WTC11 (cell line): Measurements from ENCODE around the gene CEP104. TPM values are rescaled to one million over a fixed set of nuclear protein-coding genes. Genes with fewer than 3 reads are reported as not detected.

Source experiments
- ATAC-seq: fragments of 200-7000 bp; cut with Tn5 transposase; 2 replicates; pipeline ENCODE4 v1.10.0; 2021; ENCODE audit warnings: mild to moderate bottlenecking, moderate library complexity
- CTCF ChIA-PET: fragments of 300-600 bp; sonication (Branson Sonifier 250); formaldehyde crosslinking; loops from one replicate; lab custom pipeline; 2021; ENCODE audit warnings: antibody characterized with exemption; lab: Charles Lee
- POLR2A ChIA-PET: fragments of 350-600 bp; sonication (Branson Sonifier 250); formaldehyde crosslinking; loops from one replicate; lab custom pipeline; 2021; ENCODE audit warnings: antibody characterized with exemption; lab: Charles Lee
- DNase-seq: peaks from one replicate; pipeline ENCODE4 v3.0.0; 2021; ENCODE audit warnings: low spot score
- H3K27ac Mint-ChIP-seq: 2 replicates; pipeline ENCODE4 v1.8.0; 2021; ENCODE audit warnings: mixed read lengths
- H3K27me3 Mint-ChIP-seq: 2 replicates; pipeline ENCODE4 v1.8.0; 2021; ENCODE audit warnings: low read depth, mild to moderate bottlenecking, moderate library complexity, mixed read lengths
- H3K36me3 Mint-ChIP-seq: 2 replicates; pipeline ENCODE4 v1.8.0; 2021; ENCODE audit warnings: mixed read lengths
- H3K4me1 Mint-ChIP-seq: 2 replicates; pipeline ENCODE4 v1.8.0; 2022; ENCODE audit warnings: mixed read lengths
- H3K4me3 Mint-ChIP-seq: 2 replicates; pipeline ENCODE4 v1.8.0; 2021; ENCODE audit warnings: mild to moderate bottlenecking, moderate library complexity, mixed read lengths
- H3K9me3 Mint-ChIP-seq: 2 replicates; pipeline ENCODE4 v1.8.0; 2021; ENCODE audit warnings: mixed read lengths
- AFF4 ChIP-seq: sonication (generic); formaldehyde crosslinking; IDR thresholded peaks from 2 replicates; pipeline ENCODE4 v1.8.1; 2023; ENCODE audit warnings: mild to moderate bottlenecking, missing genetic modification reagents, borderline replicate concordance
- CBFB ChIP-seq: sonication (generic); formaldehyde crosslinking; IDR thresholded peaks from 2 replicates; pipeline ENCODE4 v1.8.1; 2022; ENCODE audit warnings: mild to moderate bottlenecking, low read depth, missing genetic modification reagents
- E2F4 ChIP-seq: sonication (generic); formaldehyde crosslinking; IDR thresholded peaks from 2 replicates; pipeline ENCODE4 v1.8.1; 2022; ENCODE audit warnings: low read depth, mild to moderate bottlenecking, moderate library complexity, missing genetic modification reagents, borderline replicate concordance
- ELF4 ChIP-seq: sonication (generic); formaldehyde crosslinking; IDR thresholded peaks from 2 replicates; pipeline ENCODE4 v1.8.1; 2022; ENCODE audit warnings: low read depth, mild to moderate bottlenecking, moderate library complexity, missing genetic modification reagents
- NR3C1 ChIP-seq: sonication (generic); formaldehyde crosslinking; conservative IDR thresholded peaks from 2 replicates; pipeline ENCODE4 v1.8.1; 2023; ENCODE audit warnings: low read depth, mild to moderate bottlenecking, missing genetic modification reagents
- OVOL2 ChIP-seq: fragments of 250-450 bp; sonication (Bioruptor Pico); IDR thresholded peaks from 2 replicates; pipeline ENCODE4 v1.9.0; 2021; ENCODE audit warnings: mild to moderate bottlenecking, borderline replicate concordance
- SMAD4 ChIP-seq: sonication (generic); formaldehyde crosslinking; IDR thresholded peaks from 2 replicates; pipeline ENCODE4 v1.8.0; 2022; ENCODE audit warnings: mild to moderate bottlenecking, missing genetic modification reagents
- ZBTB21 ChIP-seq: sonication (generic); formaldehyde crosslinking; IDR thresholded peaks from 2 replicates; pipeline ENCODE4 v1.8.1; 2023; ENCODE audit warnings: mild to moderate bottlenecking, missing genetic modification reagents, borderline replicate concordance
- ZNF317 ChIP-seq: sonication (generic); formaldehyde crosslinking; IDR thresholded peaks from 2 replicates; pipeline ENCODE4 v1.8.1; 2023; ENCODE audit warnings: low read depth, mild to moderate bottlenecking, moderate library complexity, missing genetic modification reagents, borderline replicate concordance
- ZNF512 ChIP-seq: sonication (generic); formaldehyde crosslinking; IDR thresholded peaks from 2 replicates; pipeline ENCODE4 v1.8.1; 2022; ENCODE audit warnings: missing genetic modification reagents, borderline replicate concordance
- total RNA-seq: library from RNA; stranded (reverse); gene quantifications from 3 replicates; pipeline ENCODE4 v1.2.3, GENCODE V29; 2021
- TF ChIP-seq, protein P1 (sequence below): sonication (generic); formaldehyde crosslinking; IDR thresholded peaks from 2 replicates; pipeline ENCODE4 v1.8.1; 2022; ENCODE audit warnings: mild to moderate bottlenecking, missing genetic modification reagents, moderate library complexity, borderline replicate concordance
- TF ChIP-seq, protein P2 (sequence below): sonication (generic); formaldehyde crosslinking; IDR thresholded peaks from 2 replicates; pipeline ENCODE4 v1.8.0; 2023; ENCODE audit warnings: missing genetic modification reagents, mild to moderate bottlenecking, borderline replicate concordance
- TF ChIP-seq, protein P3 (sequence below): sonication (generic); formaldehyde crosslinking; IDR thresholded peaks from 2 replicates; pipeline ENCODE4 v1.8.1; 2022; ENCODE audit warnings: low read depth, missing genetic modification reagents, borderline replicate concordance

CEP104 gene
- total RNA-seq, 1 experiment from 2014 or later = 38.0 TPM

DNA sequence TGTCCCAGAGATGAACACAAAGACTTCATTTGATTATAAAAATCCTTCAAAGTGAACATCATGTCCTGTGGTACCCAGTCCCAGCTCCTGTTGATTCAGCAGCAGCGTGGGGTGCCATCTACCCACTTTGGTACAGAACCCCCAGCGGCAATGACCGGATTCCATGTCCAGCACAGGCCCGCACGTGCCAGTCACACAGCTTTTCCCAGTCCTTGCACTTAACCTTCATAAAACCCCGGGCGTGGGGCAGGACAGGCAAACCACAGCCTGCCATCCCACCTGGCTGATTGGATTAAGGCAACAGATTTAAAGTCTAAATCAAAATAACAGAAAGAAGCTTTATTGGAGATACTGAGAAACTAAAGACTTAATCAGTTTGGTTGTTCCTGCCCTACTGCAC is 15.5 kb downstream of the CEP104 start (continued):
- no peak for TF ChIP-seq ZNF512 (CRISPR knock-in tag)

- Mint-ChIP-seq H3K27ac (peak overlapping the region; percentile 16; the same call in 1 of the 2 replicates), H3K36me3 (peaks cover 46% of the 10 kb centered on the region), H3K4me3 (no peak overlapping the region), H3K4me1 (no peaks in the 10 kb centered on the region), H3K9me3 (peaks cover 21% of the 10 kb centered on the region), H3K27me3 (no peaks in the 10 kb centered on the region)
- ATAC-seq (no peak), DNase-seq (no peak)
- ChIA-PET POLR2A (interaction anchor here (0.8 kb wide), 1 partner anchor 92 kb away, joined by 3 read pairs; no protein-coding TSS in a partner anchor), CTCF (interaction anchor here (1.5 kb wide), 1 partner anchor 11 kb away, joined by 5 read pairs; no protein-coding TSS in a partner anchor)
- no peak for TF ChIP-seq AFF4 (CRISPR knock-in tag)
- TF ChIP-seq, protein P1, sequence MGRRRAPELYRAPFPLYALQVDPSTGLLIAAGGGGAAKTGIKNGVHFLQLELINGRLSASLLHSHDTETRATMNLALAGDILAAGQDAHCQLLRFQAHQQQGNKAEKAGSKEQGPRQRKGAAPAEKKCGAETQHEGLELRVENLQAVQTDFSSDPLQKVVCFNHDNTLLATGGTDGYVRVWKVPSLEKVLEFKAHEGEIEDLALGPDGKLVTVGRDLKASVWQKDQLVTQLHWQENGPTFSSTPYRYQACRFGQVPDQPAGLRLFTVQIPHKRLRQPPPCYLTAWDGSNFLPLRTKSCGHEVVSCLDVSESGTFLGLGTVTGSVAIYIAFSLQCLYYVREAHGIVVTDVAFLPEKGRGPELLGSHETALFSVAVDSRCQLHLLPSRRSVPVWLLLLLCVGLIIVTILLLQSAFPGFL (CRISPR knock-in tag) = no peak
- no peak for TF ChIP-seq SMAD4
- no peak for TF ChIP-seq E2F4 (CRISPR knock-in tag)
- TF ChIP-seq, protein P2, sequence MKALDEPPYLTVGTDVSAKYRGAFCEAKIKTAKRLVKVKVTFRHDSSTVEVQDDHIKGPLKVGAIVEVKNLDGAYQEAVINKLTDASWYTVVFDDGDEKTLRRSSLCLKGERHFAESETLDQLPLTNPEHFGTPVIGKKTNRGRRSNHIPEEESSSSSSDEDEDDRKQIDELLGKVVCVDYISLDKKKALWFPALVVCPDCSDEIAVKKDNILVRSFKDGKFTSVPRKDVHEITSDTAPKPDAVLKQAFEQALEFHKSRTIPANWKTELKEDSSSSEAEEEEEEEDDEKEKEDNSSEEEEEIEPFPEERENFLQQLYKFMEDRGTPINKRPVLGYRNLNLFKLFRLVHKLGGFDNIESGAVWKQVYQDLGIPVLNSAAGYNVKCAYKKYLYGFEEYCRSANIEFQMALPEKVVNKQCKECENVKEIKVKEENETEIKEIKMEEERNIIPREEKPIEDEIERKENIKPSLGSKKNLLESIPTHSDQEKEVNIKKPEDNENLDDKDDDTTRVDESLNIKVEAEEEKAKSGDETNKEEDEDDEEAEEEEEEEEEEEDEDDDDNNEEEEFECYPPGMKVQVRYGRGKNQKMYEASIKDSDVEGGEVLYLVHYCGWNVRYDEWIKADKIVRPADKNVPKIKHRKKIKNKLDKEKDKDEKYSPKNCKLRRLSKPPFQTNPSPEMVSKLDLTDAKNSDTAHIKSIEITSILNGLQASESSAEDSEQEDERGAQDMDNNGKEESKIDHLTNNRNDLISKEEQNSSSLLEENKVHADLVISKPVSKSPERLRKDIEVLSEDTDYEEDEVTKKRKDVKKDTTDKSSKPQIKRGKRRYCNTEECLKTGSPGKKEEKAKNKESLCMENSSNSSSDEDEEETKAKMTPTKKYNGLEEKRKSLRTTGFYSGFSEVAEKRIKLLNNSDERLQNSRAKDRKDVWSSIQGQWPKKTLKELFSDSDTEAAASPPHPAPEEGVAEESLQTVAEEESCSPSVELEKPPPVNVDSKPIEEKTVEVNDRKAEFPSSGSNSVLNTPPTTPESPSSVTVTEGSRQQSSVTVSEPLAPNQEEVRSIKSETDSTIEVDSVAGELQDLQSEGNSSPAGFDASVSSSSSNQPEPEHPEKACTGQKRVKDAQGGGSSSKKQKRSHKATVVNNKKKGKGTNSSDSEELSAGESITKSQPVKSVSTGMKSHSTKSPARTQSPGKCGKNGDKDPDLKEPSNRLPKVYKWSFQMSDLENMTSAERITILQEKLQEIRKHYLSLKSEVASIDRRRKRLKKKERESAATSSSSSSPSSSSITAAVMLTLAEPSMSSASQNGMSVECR (CRISPR knock-in tag) = no peak
- TF ChIP-seq, protein P3, sequence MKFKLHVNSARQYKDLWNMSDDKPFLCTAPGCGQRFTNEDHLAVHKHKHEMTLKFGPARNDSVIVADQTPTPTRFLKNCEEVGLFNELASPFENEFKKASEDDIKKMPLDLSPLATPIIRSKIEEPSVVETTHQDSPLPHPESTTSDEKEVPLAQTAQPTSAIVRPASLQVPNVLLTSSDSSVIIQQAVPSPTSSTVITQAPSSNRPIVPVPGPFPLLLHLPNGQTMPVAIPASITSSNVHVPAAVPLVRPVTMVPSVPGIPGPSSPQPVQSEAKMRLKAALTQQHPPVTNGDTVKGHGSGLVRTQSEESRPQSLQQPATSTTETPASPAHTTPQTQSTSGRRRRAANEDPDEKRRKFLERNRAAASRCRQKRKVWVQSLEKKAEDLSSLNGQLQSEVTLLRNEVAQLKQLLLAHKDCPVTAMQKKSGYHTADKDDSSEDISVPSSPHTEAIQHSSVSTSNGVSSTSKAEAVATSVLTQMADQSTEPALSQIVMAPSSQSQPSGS (CRISPR knock-in tag) = no peak
- no peak for TF ChIP-seq ZBTB21 (CRISPR knock-in tag)
- TF ChIP-seq OVOL2 (CRISPR knock-in tag) = no peak
- TF ChIP-seq ELF4 (CRISPR knock-in tag) = no peak
- TF ChIP-seq ZNF317 = no peak
- no peak for TF ChIP-seq CBFB (CRISPR knock-in tag)
- no peak for TF ChIP-seq NR3C1
Measured at GRCh38 chr1:3838788-3839187, 18.2 kb downstream of the CEP104 start.
